ENCODE measurements around the gene TARS3. TPM values are rescaled to one million over a fixed set of nuclear protein-coding genes. Genes with fewer than 3 reads are reported as not detected.

TARS3 gene
- total and polyA plus RNA-seq, 2 donors (not counting 3 experiments of a cell fraction or from before 2014, with no cell fraction given), result 0.91 to 8.2 TPM

DNA sequence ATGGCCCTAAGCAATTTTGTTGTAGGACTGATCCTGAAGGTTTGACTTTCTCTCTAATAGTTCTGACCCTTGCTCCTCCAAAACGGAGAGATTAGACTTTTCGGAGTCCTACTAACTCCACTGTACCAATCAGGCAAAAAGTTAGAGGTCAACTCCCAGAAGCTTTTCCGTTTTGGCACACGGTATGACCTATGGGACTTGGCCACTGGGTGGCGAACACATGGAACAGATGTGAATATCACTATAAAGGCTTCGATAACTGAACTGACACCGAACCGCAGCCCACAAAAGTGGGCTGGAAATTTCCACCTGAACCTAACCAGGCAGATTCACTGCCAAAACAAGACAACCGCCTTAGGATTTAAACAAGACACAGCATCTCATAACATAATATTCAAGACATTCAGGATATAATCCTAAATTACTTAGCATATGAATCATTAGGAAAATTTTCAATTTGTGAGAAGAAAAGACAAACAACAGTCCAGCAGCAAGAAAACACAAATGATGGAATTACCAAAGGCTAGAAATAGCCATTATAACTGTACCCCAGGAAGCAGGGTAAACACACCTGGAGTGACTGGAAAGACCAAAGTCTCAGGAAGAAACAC, 59.9 kb downstream of the TARS3 start:
- H3K4me2 ChIP-seq (ENCODE audit: insufficient read depth, low read length), result no peak overlapping the region
- H3K27me3 ChIP-seq (ENCODE audit: control insufficient read depth in 2 of 2, insufficient read depth in 2 of 2, low read length in 2 of 2), result no peaks in the 10 kb centered on the region
- H3K9me1 ChIP-seq (replicated peaks; ENCODE audit: control insufficient read depth, extremely low read depth, insufficient read depth, low read length), result no peaks in the 10 kb centered on the region
- ChIA-PET POLR2A (no interaction called here), CTCF (no interaction called here)
- H3K9me3 ChIP-seq (replicated peaks; ENCODE audit: control insufficient read depth, insufficient read depth, low read length), result no peaks in the 10 kb centered on the region
- intact Hi-C loops (cut with micrococcal nuclease) (no loop called here), dilution Hi-C loops (cut with MboI; ENCODE audit: extremely low pct_ligation_motif_present, low sequenced_read_pairs) (no loop called here)
- no peaks in the 10 kb centered on the region for H4K20me1 ChIP-seq (replicated peaks; ENCODE audit: control insufficient read depth, extremely low read depth, insufficient read depth, low read length)
- H3K79me2 ChIP-seq (ENCODE audit: control insufficient read depth, insufficient read depth, low read length), result no peaks in the 10 kb centered on the region
- H3K36me3 ChIP-seq (ENCODE audit: control insufficient read depth in 2 of 2, extremely low read depth in 1 of 2, insufficient read depth in 2 of 2, low read length in 2 of 2), result no peaks in the 10 kb centered on the region
- DNase-seq (ENCODE audit: low read depth, low spot score), result no peak
- peak; percentile 13 to 21 for TF ChIP-seq CTCF (IDR thresholded peaks at IDR 0.05; ENCODE audit: extremely low read depth in 1 of 2, insufficient read depth in 1 of 2, low read depth in 1 of 2, low read length in 2 of 2)
- no peak for TF ChIP-seq POLR2A (IDR thresholded peaks at IDR 0.05; ENCODE audit: low read depth, low read length)
- no peaks in the 10 kb centered on the region for H3K4me1 ChIP-seq (ENCODE audit: control insufficient read depth, extremely low read depth, insufficient read depth, low read length)
- no peak overlapping the region for H3K4me3 ChIP-seq (replicated peaks in 1 of 3; ENCODE audit: insufficient read depth in 1 of 3, low read depth in 1 of 3, low read length in 3 of 3)
- no peak overlapping the region for H3K27ac ChIP-seq (ENCODE audit: insufficient read depth, low read depth, low read length)
- no peak overlapping the region for H3K9ac ChIP-seq (replicated peaks; ENCODE audit: extremely low read depth, insufficient read depth, low read length)
- BruUV-seq (replicated peaks), result no TSS peak
- no peak for FAIRE-seq
- H2AFZ ChIP-seq (ENCODE audit: low read depth, low read length), result no peak overlapping the region

GRCh38 chr15:101662203-101662602, 62.1 kb downstream of the TARS3 start:
- H3K9ac ChIP-seq (replicated peaks; ENCODE audit: extremely low read depth, insufficient read depth, low read length), result no peak overlapping the region
- intact Hi-C loops (cut with micrococcal nuclease), result no loop called here
- peaks cover 4% of the 10 kb centered on the region for H3K4me1 ChIP-seq (ENCODE audit: control insufficient read depth, extremely low read depth, insufficient read depth, low read length)
- FAIRE-seq, result no peak
- H3K79me2 ChIP-seq (ENCODE audit: control insufficient read depth, insufficient read depth, low read length), result no peaks in the 10 kb centered on the region
- no TSS peak for BruUV-seq (replicated peaks)
- POLR2A ChIA-PET, result no interaction called here
- CTCF ChIA-PET, result no interaction called here
- DNase-seq (ENCODE audit: low read depth, low spot score), result no peak
- no peaks in the 10 kb centered on the region for H3K9me3 ChIP-seq (replicated peaks; ENCODE audit: control insufficient read depth, insufficient read depth, low read length)
- H2AFZ ChIP-seq (ENCODE audit: low read depth, low read length), result no peak overlapping the region
- no peak overlapping the region for H3K27ac ChIP-seq (ENCODE audit: insufficient read depth, low read depth, low read length)
- TF ChIP-seq MYC (IDR thresholded peaks at IDR 0.05; ENCODE audit: low read depth, low read length) (no peak), GATA2 (IDR thresholded peaks at IDR 0.05; ENCODE audit: insufficient read depth, insufficient read length, low read depth, low read length) (no peak), JUN (IDR thresholded peaks at IDR 0.05; ENCODE audit: borderline replicate concordance, insufficient read depth, insufficient read length, low read depth) (no peak), CTCF (IDR thresholded peaks at IDR 0.05; ENCODE audit: extremely low read depth in 1 of 2, insufficient read depth in 1 of 2, low read depth in 1 of 2, low read length in 2 of 2) (no peak), POLR2AphosphoS5 (IDR thresholded peaks at IDR 0.05; ENCODE audit: insufficient read depth, low read depth, low read length) (no peak), FOS (IDR thresholded peaks at IDR 0.05; ENCODE audit: borderline replicate concordance, insufficient read depth, low read length) (no peak), POLR2A (IDR thresholded peaks at IDR 0.05; ENCODE audit: low read depth, low read length) (no peak), EZH2 (IDR thresholded peaks at IDR 0.05; ENCODE audit: borderline replicate concordance, low read depth, low read length, severe bottlenecking) (no peak), MAX (IDR thresholded peaks at IDR 0.05; ENCODE audit: insufficient read depth, insufficient read length) (no peak)
- no peaks in the 10 kb centered on the region for H3K9me1 ChIP-seq (replicated peaks; ENCODE audit: control insufficient read depth, extremely low read depth, insufficient read depth, low read length)
- no peaks in the 10 kb centered on the region for H3K27me3 ChIP-seq (ENCODE audit: control insufficient read depth in 2 of 2, insufficient read depth in 2 of 2, low read length in 2 of 2)
- dilution Hi-C loops (cut with MboI; ENCODE audit: extremely low pct_ligation_motif_present, low sequenced_read_pairs), result no loop called here
- H3K4me2 ChIP-seq (ENCODE audit: insufficient read depth, low read length), result no peak overlapping the region
- no peaks in the 10 kb centered on the region for H3K36me3 ChIP-seq (ENCODE audit: control insufficient read depth in 2 of 2, extremely low read depth in 1 of 2, insufficient read depth in 2 of 2, low read length in 2 of 2)
- H4K20me1 ChIP-seq (replicated peaks; ENCODE audit: control insufficient read depth, extremely low read depth, insufficient read depth, low read length), result no peaks in the 10 kb centered on the region
- no peak overlapping the region for H3K4me3 ChIP-seq (replicated peaks in 1 of 3; ENCODE audit: insufficient read depth in 1 of 3, low read depth in 1 of 3, low read length in 3 of 3)
